BJ (cell line): ENCODE data around the gene TIAM2. TPM values are rescaled to one million over a fixed set of nuclear protein-coding genes. Genes with fewer than 3 reads are reported as not detected.

Experiments
- CTCF ChIA-PET: fragments of 350-600 bp; formaldehyde crosslinking; extraction: SDS; loops from one replicate; lab custom pipeline; 2021; ENCODE audit warnings: antibody characterized with exemption, inconsistent platforms; lab: Yijun Ruan, JAX
- POLR2A ChIA-PET: fragments of 300-600 bp; sonication (Branson Sonifier 250); formaldehyde crosslinking; extraction: SDS; loops from one replicate; lab custom pipeline; 2021; ENCODE audit warnings: antibody characterized with exemption; lab: Charles Lee
- DNase-seq: peaks from one replicate; pipeline ENCODE4 v3.0.0-alpha.2; 2011; ENCODE audit warnings: low read depth
- H3K27me3 ChIP-seq: 2 replicates; pipeline ENCODE4 v1.6.0; 2011; ENCODE audit warnings: low read length; ENCODE audit not compliant: control insufficient read depth, insufficient read depth
- H3K36me3 ChIP-seq: 2 replicates; pipeline ENCODE4 v1.5.1; 2011; ENCODE audit warnings: low read length; ENCODE audit not compliant: control insufficient read depth, insufficient read depth
- H3K4me3 ChIP-seq: 2 replicates; pipeline ENCODE4 v1.5.1; 2011; ENCODE audit warnings: low read depth, mild to moderate bottlenecking, control low read depth, low read length
- polyA plus RNA-seq: library from polyadenylated mRNA; depleted of rRNA; stranded (reverse); fragments of >200 nt; gene quantifications from 2 replicates; pipeline ENCODE4 v1.2.3, GENCODE V29; 2011
- TF ChIP-seq, protein P1 (sequence below): IDR thresholded peaks from 2 replicates; pipeline ENCODE4 v1.5.1; 2011; ENCODE audit warnings: low read depth, mild to moderate bottlenecking, control low read depth, inconsistent platforms, low read length, moderate library complexity; ENCODE audit not compliant: insufficient read depth

Gene TIAM2
- polyA plus RNA-seq, 1 experiment, result 4.6 TPM

DNA sequence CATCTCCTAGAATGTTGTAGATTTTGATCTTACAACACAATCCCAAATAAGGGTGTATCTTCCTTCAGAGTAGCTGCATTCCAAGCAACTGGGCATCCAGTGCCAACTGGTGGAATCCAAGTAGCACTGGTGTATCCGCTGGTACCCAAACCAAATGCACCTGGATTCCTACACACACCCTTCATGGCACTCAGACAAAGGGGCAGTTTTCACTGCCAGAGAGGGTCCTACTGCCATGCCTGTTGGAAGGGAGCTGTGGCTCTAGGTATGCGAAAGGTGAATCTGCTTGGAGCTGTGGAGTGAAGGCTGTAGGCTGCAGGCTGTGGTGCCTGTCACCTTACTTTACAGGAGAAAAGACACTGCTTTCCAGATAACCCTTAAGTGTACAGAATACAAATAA lies 251.7 kb downstream of the TIAM2 start:
- no peak for DNase-seq
- Histone ChIP-seq H3K27me3 (no peaks in the 10 kb centered on the region), H3K36me3 (peaks cover 2% of the 10 kb centered on the region), H3K4me3 (no peak overlapping the region)
- TF ChIP-seq, protein P1, sequence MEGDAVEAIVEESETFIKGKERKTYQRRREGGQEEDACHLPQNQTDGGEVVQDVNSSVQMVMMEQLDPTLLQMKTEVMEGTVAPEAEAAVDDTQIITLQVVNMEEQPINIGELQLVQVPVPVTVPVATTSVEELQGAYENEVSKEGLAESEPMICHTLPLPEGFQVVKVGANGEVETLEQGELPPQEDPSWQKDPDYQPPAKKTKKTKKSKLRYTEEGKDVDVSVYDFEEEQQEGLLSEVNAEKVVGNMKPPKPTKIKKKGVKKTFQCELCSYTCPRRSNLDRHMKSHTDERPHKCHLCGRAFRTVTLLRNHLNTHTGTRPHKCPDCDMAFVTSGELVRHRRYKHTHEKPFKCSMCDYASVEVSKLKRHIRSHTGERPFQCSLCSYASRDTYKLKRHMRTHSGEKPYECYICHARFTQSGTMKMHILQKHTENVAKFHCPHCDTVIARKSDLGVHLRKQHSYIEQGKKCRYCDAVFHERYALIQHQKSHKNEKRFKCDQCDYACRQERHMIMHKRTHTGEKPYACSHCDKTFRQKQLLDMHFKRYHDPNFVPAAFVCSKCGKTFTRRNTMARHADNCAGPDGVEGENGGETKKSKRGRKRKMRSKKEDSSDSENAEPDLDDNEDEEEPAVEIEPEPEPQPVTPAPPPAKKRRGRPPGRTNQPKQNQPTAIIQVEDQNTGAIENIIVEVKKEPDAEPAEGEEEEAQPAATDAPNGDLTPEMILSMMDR, result no peak
- CTCF ChIA-PET, result interaction anchor here (1.0 to 3.5 kb wide), 7 partner anchors 8 to 571 kb away, joined by 3 to 79 read pairs (median 6); no protein-coding TSS in a partner anchor
- POLR2A ChIA-PET, result no interaction called here

DNA sequence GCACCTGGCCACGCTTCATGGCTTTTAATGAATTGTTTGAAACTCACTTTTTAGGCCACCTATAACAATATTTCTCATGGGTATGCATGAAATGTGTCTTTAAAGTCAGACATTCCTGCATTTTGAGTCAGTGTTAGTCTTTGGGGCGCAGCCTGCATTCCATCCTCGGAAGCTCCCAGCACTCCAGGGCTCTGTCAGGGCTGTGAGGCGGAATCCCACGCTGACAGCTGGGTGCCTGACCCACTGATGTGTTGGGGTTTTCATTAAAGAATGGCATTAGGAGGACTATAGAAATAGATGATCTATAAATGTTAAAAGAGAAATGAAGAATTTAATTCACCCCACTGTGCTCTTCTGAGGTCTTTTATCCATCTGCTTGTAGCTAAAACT lies 252.5 kb downstream of the TIAM2 start:
- ChIA-PET POLR2A (no interaction called here), CTCF (interaction anchor here (0.5 to 3.5 kb wide), 30 partner anchors 9 to 574 kb away, joined by 3 to 79 read pairs (median 5); no protein-coding TSS in a partner anchor)
- no peak for DNase-seq
- TF ChIP-seq, protein P1, result no peak
- Histone ChIP-seq H3K36me3 (peaks cover 2% of the 10 kb centered on the region), H3K27me3 (no peaks in the 10 kb centered on the region), H3K4me3 (no peak overlapping the region)

GRCh38 chr6:155248008-155249001 lies 253.2 kb downstream of the TIAM2 start:
- H3K4me3 ChIP-seq, result no peak overlapping the region
- CTCF ChIA-PET, result interaction anchor here (0.5 to 3.5 kb wide), 33 partner anchors 8 to 575 kb away, joined by 3 to 79 read pairs (median 5); no protein-coding TSS in a partner anchor
- TF ChIP-seq, protein P1, result peak; percentile 85
- POLR2A ChIA-PET, result interaction anchor here (0.6 kb wide), 1 partner anchor 48 kb away, joined by 8 read pairs; no protein-coding TSS in a partner anchor
- DNase-seq, result no peak
- no peaks in the 10 kb centered on the region for H3K27me3 ChIP-seq
- H3K36me3 ChIP-seq, result peaks cover 3% of the 10 kb centered on the region

DNA sequence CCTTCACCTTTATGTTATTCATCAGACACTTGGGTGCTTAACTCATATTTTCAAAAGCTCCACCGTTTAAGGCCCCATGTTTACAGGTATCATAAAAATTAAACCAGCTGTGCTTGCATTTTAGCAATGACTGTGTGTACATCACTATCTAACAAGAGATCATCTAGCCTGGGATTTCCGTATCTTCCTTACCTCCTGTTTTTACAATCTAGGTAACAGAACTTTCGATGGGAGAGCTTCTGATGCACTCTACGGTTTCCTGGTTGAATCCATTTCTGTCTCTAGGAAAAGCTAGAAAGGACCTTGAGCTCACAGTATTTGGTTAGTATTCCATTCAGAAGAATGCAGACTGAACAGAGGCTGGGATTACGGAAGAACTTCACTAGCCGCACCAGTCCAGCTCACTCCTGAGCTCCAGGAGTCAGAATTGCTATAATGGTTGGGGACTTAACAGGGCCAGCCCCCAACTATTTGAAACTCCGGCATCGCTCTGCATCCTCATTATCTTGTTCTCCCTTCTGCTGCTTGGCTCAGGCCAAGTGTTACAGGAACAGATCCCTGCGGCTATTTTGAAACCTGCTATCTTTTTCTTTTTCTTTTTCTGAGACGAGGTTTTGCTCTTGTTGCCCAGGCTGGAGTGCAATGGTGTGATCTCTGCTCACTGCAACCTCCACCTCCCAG lies 255.7 kb downstream of the TIAM2 start:
- TF ChIP-seq, protein P1, result no peak
- peaks cover 9% of the 10 kb centered on the region for H3K36me3 ChIP-seq
- no peaks in the 10 kb centered on the region for H3K27me3 ChIP-seq
- H3K4me3 ChIP-seq, result no peak overlapping the region
- DNase-seq, result no peak
- CTCF ChIA-PET, result interaction anchor here (0.7 to 2.8 kb wide), 5 partner anchors 14 to 383 kb away, joined by 3 to 13 read pairs (median 5); no protein-coding TSS in a partner anchor
- POLR2A ChIA-PET, result no interaction called here
